Ishikawa (cell line): ENCODE results near the gene FOXJ3.

Experiments
- CEBPB ChIP-seq: IDR thresholded peaks from 2 replicates; pipeline ENCODE4 v1.6.1; 2012
- CREB1 ChIP-seq: IDR thresholded peaks from 2 replicates; pipeline ENCODE4 v1.6.1; 2012; ENCODE audit warnings: low read depth
- EGR1 ChIP-seq: IDR thresholded peaks from 2 replicates; pipeline ENCODE4 v1.6.1; 2012
- EP300 ChIP-seq: IDR thresholded peaks from 2 replicates; pipeline ENCODE4 v1.6.1; 2012; ENCODE audit warnings: borderline replicate concordance
- FOXM1 ChIP-seq: IDR thresholded peaks from 2 replicates; pipeline ENCODE4 v1.6.1; 2012; ENCODE audit warnings: low read depth, borderline replicate concordance
- MAX ChIP-seq: IDR thresholded peaks from 2 replicates; pipeline ENCODE4 v1.6.1; 2012
- NFIC ChIP-seq: IDR thresholded peaks from 2 replicates; pipeline ENCODE4 v1.6.1; 2012
- RAD21 ChIP-seq: IDR thresholded peaks from 2 replicates; pipeline ENCODE4 v1.6.1; 2012; ENCODE audit warnings: low read depth
- REST ChIP-seq: IDR thresholded peaks from 2 replicates; pipeline ENCODE4 v1.6.1; 2012; ENCODE audit warnings: low read depth, mild to moderate bottlenecking
- TAF1 ChIP-seq: IDR thresholded peaks from 2 replicates; pipeline ENCODE4 v1.6.1; 2012; ENCODE audit warnings: low read depth, mild to moderate bottlenecking
- TCF12 ChIP-seq: IDR thresholded peaks from 2 replicates; pipeline ENCODE4 v1.6.1; 2012; ENCODE audit warnings: low read depth
- TEAD4 ChIP-seq: IDR thresholded peaks from 2 replicates; pipeline ENCODE4 v1.6.1; 2012
- USF1 ChIP-seq: IDR thresholded peaks from 2 replicates; pipeline ENCODE4 v1.6.1; 2012
- YY1 ChIP-seq: IDR thresholded peaks from 2 replicates; pipeline ENCODE4 v1.6.1; 2012; ENCODE audit warnings: low read depth
- ZBTB7A ChIP-seq: IDR thresholded peaks from 2 replicates; pipeline ENCODE4 v1.6.1; 2012; ENCODE audit warnings: low read depth

FOXJ3 gene

DNA sequence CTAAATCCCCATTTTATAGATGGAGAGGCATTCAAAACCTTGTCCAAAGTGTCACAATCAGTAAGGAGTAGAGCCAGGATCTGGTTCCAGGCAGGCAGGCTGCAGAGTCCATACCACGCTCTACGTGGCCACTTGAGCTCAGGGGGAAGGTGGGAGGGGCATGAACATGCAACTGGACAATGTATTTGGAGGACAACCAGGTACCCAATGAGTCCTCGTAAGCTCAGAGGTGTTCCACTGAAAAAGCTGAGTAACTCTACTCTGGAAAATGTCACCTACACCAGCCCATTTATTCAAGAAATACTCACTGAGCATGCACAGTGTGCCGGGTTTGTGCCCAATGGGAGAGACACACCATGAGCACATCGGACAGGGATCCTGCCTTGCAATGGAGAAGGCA lies 193.1 kb downstream of the FOXJ3 start:
- TF ChIP-seq USF1 (no peak), EGR1 (no peak), TEAD4 (no peak), CREB1 (no peak), TCF12 (no peak), YY1 (no peak), TAF1 (no peak), MAX (no peak), EP300 (no peak), RAD21 (no peak), NFIC (no peak), FOXM1 (no peak), CEBPB (no peak), REST (no peak), ZBTB7A (no peak)

DNA sequence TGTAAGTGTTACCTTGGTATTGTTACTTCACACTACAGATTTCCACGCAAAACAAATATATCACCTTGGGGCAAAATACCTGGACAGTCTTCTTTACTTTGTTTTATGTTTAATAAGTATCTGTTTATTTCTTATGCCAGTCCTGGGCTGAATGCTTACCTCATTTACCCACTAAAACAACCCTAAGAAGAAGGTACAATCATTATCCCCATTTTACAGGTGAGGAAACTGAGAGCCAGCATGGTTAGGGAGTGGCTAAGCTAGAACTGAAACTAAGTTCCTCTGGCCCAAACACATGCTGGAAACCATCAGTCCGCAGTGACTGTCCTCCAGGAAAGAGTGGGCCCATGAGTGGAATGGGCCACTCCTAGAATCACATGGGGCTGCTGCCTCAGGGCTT lies 194.8 kb downstream of the FOXJ3 start:
- TF ChIP-seq YY1 (no peak), TCF12 (no peak), TEAD4 (no peak), EGR1 (no peak), EP300 (no peak), CREB1 (no peak), NFIC (no peak), USF1 (no peak), FOXM1 (no peak), MAX (no peak), RAD21 (no peak), CEBPB (no peak), ZBTB7A (no peak), TAF1 (no peak), REST (no peak)

GRCh38 chr1:42139444-42139843 lies 195.6 kb downstream of the FOXJ3 start:
- TF ChIP-seq NFIC (no peak), TEAD4 (no peak), RAD21 (no peak), REST (no peak), MAX (no peak), EGR1 (no peak), CEBPB (no peak), CREB1 (no peak), EP300 (no peak), TCF12 (no peak), YY1 (no peak), TAF1 (no peak)

- TF ChIP-seq REST, result no peak
- no peak for TF ChIP-seq TAF1
- no peak for TF ChIP-seq EGR1
- no peak for TF ChIP-seq EP300
- no peak for TF ChIP-seq FOXM1
- no peak for TF ChIP-seq TEAD4
- TF ChIP-seq USF1, result no peak
These were observed 196.4 kb downstream of the FOXJ3 start for GRCh38 chr1:42138586-42138985.
